Measurements from ENCODE around the gene DAZAP1. TPM values are rescaled to one million over a fixed set of nuclear protein-coding genes. Genes with fewer than 3 reads are reported as not detected.

DAZAP1 gene
- total and polyA plus RNA-seq, 2 experiments from 2014 or later: 11.0 to 56.6 TPM

DNA sequence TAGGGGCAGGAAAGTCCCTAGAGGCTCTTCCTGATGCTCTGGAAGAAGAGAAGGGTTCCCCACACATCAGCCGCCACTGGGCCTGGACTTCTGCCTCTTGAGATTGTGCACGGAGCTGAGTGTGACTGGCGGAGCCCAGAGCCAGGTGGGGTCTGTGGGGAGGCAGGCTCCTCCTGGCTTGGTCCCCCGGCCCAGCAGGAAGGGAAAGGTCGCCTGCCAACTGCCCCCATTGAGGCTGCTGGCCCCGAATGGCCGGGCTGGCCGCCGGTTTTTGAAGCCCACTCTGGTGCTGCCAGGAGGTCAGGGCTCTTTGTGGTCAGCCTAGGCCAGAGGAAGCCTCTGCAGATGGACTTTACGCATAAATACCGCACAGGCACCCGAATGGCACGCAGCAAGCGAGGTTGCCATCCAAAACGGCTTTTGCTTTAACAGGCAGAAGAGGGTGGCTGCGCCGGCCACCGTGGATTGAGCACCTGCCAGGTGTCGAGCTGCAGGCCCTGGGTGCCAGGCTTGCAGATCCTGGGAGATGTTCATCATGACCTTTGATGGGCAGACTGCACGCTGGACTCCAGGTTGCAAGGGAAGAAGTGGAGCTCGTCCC, 5.0 kb downstream of the DAZAP1 start:
- no peaks in the 10 kb centered on the region for H3K27me3 ChIP-seq (replicated peaks; ENCODE audit: insufficient read depth)
- in situ Hi-C loops (cut with MboI): no loop called here
- H3F3A ChIP-seq (ENCODE audit: insufficient read depth): peaks cover 14% of the 10 kb centered on the region; the same call in 1 of the 2 replicates
- H4K20me1 ChIP-seq (ENCODE audit: insufficient read depth): peaks cover 2% of the 10 kb centered on the region; the same call in 1 of the 2 replicates
- 77 to 80% methylated on average over 21 of the region's 21 CpGs for WGBS, 2 experiments (ENCODE audit: low coverage in 1 of 2, low lambda C conversion rate in 2 of 2, missing lambda C conversion rate in 2 of 2)
- peaks cover 95% of the 10 kb centered on the region for H3K79me2 ChIP-seq (ENCODE audit: insufficient read depth)
- peak overlapping the region; percentile 61; the same call in 1 of the 2 replicates for H3K27ac ChIP-seq
- H3K4me2 ChIP-seq (ENCODE audit: unreplicated experiment): no peak overlapping the region
- H3K4me3 ChIP-seq: no peak overlapping the region
- H3K36me3 ChIP-seq (ENCODE audit: low read depth): no peaks in the 10 kb centered on the region
- no peak overlapping the region for H3K9ac ChIP-seq
- no peaks in the 10 kb centered on the region for H3K9me3 ChIP-seq (ENCODE audit: low read depth)
- no peaks in the 10 kb centered on the region for H3K9me2 ChIP-seq (ENCODE audit: insufficient read depth)
- no peak overlapping the region for H2AFZ ChIP-seq
- peaks cover 37% of the 10 kb centered on the region for H3K4me1 ChIP-seq (ENCODE audit: insufficient read depth)
- TF ChIP-seq EZH2 (IDR thresholded peaks at IDR 0.05; ENCODE audit: insufficient read depth, poor library complexity, severe bottlenecking) (no peak), EZH2phosphoT487 (IDR thresholded peaks at IDR 0.05; ENCODE audit: insufficient read depth, low read depth) (no peak)
- DNase-seq: no peak

DNA sequence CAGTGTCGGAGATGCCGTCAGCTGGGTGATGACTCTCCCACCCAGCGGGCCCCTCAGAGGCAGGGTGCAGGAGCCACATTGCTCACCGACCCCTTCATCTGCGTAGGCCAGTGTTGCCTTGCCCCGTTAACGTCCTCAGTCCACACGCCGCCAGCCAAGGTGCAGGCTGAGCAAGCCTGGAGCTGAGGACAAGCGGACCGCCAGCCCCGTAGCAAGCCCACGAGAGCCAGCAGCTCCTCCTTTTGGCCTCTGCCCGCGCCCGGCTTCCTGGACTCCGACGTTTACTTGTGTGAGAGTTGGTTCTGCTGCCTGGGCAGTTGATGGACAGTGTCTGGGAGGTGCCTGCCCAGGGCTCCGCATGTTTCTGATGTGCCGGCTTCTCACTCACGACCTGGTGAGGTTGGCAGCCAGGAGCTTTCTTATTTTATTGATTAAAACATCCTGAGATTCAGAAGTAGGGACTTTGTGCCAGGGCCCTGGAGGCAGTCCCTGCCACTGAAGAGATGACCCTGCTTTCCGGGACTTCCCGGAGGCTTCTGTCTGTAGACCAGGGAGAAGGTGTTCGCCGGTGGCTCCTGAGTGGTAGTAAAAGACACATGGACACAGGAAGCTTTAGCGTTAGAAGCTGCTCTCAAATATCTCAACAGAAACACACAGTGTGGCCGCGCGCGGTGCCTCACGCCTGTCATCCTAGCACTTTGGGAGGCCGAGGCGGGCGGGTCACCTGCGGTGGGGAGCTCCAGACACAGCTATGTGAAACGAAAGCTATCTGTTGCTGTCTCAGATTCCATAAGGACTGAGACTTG, 5.8 kb downstream of the DAZAP1 start:
- peaks cover 37% of the 10 kb centered on the region for H3K4me1 ChIP-seq (ENCODE audit: insufficient read depth)
- in situ Hi-C loops (cut with MboI): no loop called here
- WGBS, 2 experiments (ENCODE audit: low coverage in 1 of 2, low lambda C conversion rate in 2 of 2, missing lambda C conversion rate in 2 of 2): 77 to 79% methylated on average over 36 of the region's 36 CpGs

DNA sequence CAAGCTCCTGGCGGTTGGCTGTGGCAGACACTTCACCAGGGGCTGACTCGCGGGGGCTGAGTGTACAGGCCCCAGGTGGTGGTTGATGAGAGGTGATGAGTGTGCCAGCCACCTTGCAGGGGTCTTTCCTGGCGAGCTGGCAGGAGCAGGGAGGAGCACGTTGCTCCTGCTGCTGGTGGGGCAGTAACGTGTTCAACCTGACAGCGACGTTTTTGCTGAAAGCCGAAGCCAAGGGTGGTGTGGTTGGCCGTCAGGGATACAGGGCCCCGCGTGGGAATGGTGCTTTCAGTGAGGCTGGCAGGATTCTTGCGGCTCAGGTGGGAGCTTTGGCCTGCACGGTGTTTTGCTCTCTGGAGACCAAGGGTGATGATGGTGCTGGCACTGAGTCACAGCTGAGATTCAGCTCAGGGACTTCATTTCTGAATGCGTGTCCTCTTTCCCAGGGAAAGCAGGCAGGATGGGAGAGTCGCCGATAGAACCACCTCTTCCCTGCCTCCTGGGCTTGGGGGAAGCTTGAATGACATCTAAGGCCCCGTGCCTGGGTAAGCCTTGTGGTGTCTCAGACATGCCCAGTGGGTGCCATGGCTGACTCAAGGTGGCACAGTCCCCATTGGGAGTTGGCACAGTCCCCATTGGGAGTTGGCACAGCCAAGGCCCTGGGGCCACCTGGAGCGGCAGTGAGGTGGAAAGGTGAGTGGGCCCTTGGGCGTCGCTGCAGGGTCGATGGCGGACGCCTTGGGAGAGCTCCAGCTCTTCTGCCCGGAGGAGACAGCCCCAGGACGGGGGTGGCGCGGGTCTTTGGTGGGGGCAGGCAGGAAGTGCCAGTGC, 8.8 kb downstream of the DAZAP1 start:
- peak overlapping the region; percentile 27 for H3K4me3 ChIP-seq
- peaks cover 4% of the 10 kb centered on the region; the same call in 1 of the 2 replicates for H4K20me1 ChIP-seq (ENCODE audit: insufficient read depth)
- no peak overlapping the region for H2AFZ ChIP-seq
- in situ Hi-C loops (cut with MboI): no loop called here
- H3K9ac ChIP-seq: peak overlapping the region; percentile 73
- TF ChIP-seq EZH2 (IDR thresholded peaks at IDR 0.05; ENCODE audit: insufficient read depth, poor library complexity, severe bottlenecking) (no peak), EZH2phosphoT487 (IDR thresholded peaks at IDR 0.05; ENCODE audit: insufficient read depth, low read depth) (no peak)
- 60 to 61% methylated on average over 28 of the region's 28 CpGs for WGBS, 2 experiments (ENCODE audit: low coverage in 1 of 2, low lambda C conversion rate in 2 of 2, missing lambda C conversion rate in 2 of 2)
- no peaks in the 10 kb centered on the region for H3K36me3 ChIP-seq (ENCODE audit: low read depth)
- H3K9me2 ChIP-seq (ENCODE audit: insufficient read depth): no peaks in the 10 kb centered on the region
- H3K9me3 ChIP-seq (ENCODE audit: low read depth): no peaks in the 10 kb centered on the region
- H3K79me2 ChIP-seq (ENCODE audit: insufficient read depth): peaks cover 99% of the 10 kb centered on the region
- no peaks in the 10 kb centered on the region for H3K27me3 ChIP-seq (replicated peaks; ENCODE audit: insufficient read depth)
- DNase-seq: peak; percentile 75
- H3K4me2 ChIP-seq (ENCODE audit: unreplicated experiment): peak overlapping the region; percentile 41
- peaks cover 10% of the 10 kb centered on the region; the same call in 1 of the 2 replicates for H3F3A ChIP-seq (ENCODE audit: insufficient read depth)
- H3K27ac ChIP-seq: peak overlapping the region; percentile 90
- peaks cover 21% of the 10 kb centered on the region for H3K4me1 ChIP-seq (ENCODE audit: insufficient read depth)

More for the DNA sequence above, 5.8 kb downstream of the DAZAP1 start:
- H3K9me3 ChIP-seq (ENCODE audit: low read depth): no peaks in the 10 kb centered on the region
- no peak overlapping the region for H3K4me2 ChIP-seq (ENCODE audit: unreplicated experiment)
- H3K27ac ChIP-seq: no peak overlapping the region
- peaks cover 14% of the 10 kb centered on the region; the same call in 1 of the 2 replicates for H3F3A ChIP-seq (ENCODE audit: insufficient read depth)
- H3K4me3 ChIP-seq: no peak overlapping the region
- DNase-seq: no peak
- H3K27me3 ChIP-seq (replicated peaks; ENCODE audit: insufficient read depth): no peaks in the 10 kb centered on the region
- H3K36me3 ChIP-seq (ENCODE audit: low read depth): no peaks in the 10 kb centered on the region
- H3K9ac ChIP-seq: no peak overlapping the region
- H4K20me1 ChIP-seq (ENCODE audit: insufficient read depth): peaks cover 4% of the 10 kb centered on the region; the same call in 1 of the 2 replicates
- H3K9me2 ChIP-seq (ENCODE audit: insufficient read depth): no peaks in the 10 kb centered on the region
- TF ChIP-seq EZH2phosphoT487 (IDR thresholded peaks at IDR 0.05; ENCODE audit: insufficient read depth, low read depth) (no peak), EZH2 (IDR thresholded peaks at IDR 0.05; ENCODE audit: insufficient read depth, poor library complexity, severe bottlenecking) (no peak)
- no peak overlapping the region for H2AFZ ChIP-seq
- H3K79me2 ChIP-seq (ENCODE audit: insufficient read depth): peaks cover 99% of the 10 kb centered on the region

DNA sequence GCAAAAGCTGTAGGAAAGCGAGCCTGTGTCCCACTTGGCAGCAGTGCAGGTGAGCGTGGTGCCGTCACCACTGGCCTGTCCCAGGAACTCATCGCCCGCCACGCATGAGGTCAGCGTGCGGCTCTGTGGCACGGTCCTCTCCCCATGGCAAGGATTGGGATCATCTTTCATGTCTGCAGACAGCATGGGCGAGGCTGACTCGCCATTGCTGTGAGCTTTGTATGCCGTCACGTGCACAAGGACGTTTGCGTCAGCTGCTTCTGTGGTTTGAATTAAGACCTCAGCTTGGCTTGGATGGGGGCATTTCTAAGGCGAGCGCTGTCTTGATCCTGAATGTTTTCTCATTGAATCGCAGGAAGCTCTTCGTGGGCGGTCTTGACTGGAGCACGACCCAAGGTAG, 9.8 kb downstream of the DAZAP1 start:
- H3K27me3 ChIP-seq (replicated peaks; ENCODE audit: insufficient read depth): no peaks in the 10 kb centered on the region
- in situ Hi-C loops (cut with MboI): no loop called here
- H3K9me2 ChIP-seq (ENCODE audit: insufficient read depth): no peaks in the 10 kb centered on the region
- H3K9me3 ChIP-seq (ENCODE audit: low read depth): no peaks in the 10 kb centered on the region
- peaks cover 4% of the 10 kb centered on the region; the same call in 1 of the 2 replicates for H4K20me1 ChIP-seq (ENCODE audit: insufficient read depth)
- DNase-seq: no peak
- H3K4me3 ChIP-seq: no peak overlapping the region
- H3K79me2 ChIP-seq (ENCODE audit: insufficient read depth): peaks cover 99% of the 10 kb centered on the region
- H3K9ac ChIP-seq: 0 out of 2 replicates have a peak overlapping the region, but pooled peaks have one; percentile 73
- peaks cover 10% of the 10 kb centered on the region; the same call in 1 of the 2 replicates for H3F3A ChIP-seq (ENCODE audit: insufficient read depth)
- H2AFZ ChIP-seq: no peak overlapping the region
- no peak for TF ChIP-seq EZH2 (IDR thresholded peaks at IDR 0.05; ENCODE audit: insufficient read depth, poor library complexity, severe bottlenecking)
- TF ChIP-seq EZH2phosphoT487 (IDR thresholded peaks at IDR 0.05; ENCODE audit: insufficient read depth, low read depth): no peak
- H3K27ac ChIP-seq: peak overlapping the region; percentile 90
- no peak overlapping the region for H3K4me2 ChIP-seq (ENCODE audit: unreplicated experiment)
- 74 to 81% methylated on average over 20 to 21 of the region's 21 CpGs for WGBS, 2 experiments (ENCODE audit: low coverage in 1 of 2, low lambda C conversion rate in 2 of 2, missing lambda C conversion rate in 2 of 2)
- peaks cover 15% of the 10 kb centered on the region for H3K4me1 ChIP-seq (ENCODE audit: insufficient read depth)
- no peaks in the 10 kb centered on the region; the same call in 1 of the 2 replicates for H3K36me3 ChIP-seq (ENCODE audit: low read depth)
